GM18870 (cell line): ENCODE results near the gene KIF1A.

ENCODE experiments used
- ATAC-seq: cut with Tn5 transposase; IDR thresholded peaks from one replicate; pipeline ENCODE4 v1.9.1; 2021; ENCODE audit warnings: moderate library complexity; ENCODE audit not compliant: unreplicated experiment

KIF1A gene

GRCh38 chr2:240736281-240737250 lies 83.5 kb downstream of the KIF1A start:
- no peak for ATAC-seq

- no peak for ATAC-seq
Measured at GRCh38 chr2:240735476-240735875, 84.5 kb downstream of the KIF1A start.

- ATAC-seq, result no peak
Measured at GRCh38 chr2:240734756-240735155, 85.3 kb downstream of the KIF1A start.

- no peak for ATAC-seq
Measured at GRCh38 chr2:240733803-240734495, 86.1 kb downstream of the KIF1A start.

- no peak for ATAC-seq
Measured at GRCh38 chr2:240732911-240733622, 87.0 kb downstream of the KIF1A start.

GRCh38 chr2:240732184-240732583 lies 87.8 kb downstream of the KIF1A start:
- ATAC-seq, result no peak

GRCh38 chr2:240731178-240731545 lies 88.9 kb downstream of the KIF1A start:
- ATAC-seq, result no peak

GRCh38 chr2:240730501-240731177 lies 89.4 kb downstream of the KIF1A start:
- no peak for ATAC-seq

- ATAC-seq, result no peak
Measured at GRCh38 chr2:240728827-240729226, 91.2 kb downstream of the KIF1A start.

- no peak for ATAC-seq
Measured at GRCh38 chr2:240728361-240728760, 91.7 kb downstream of the KIF1A start.

- ATAC-seq, result no peak
Measured at GRCh38 chr2:240727913-240728312, 92.1 kb downstream of the KIF1A start.

- ATAC-seq, result no peak
Measured at GRCh38 chr2:240727439-240727838, 92.6 kb downstream of the KIF1A start.

GRCh38 chr2:240726876-240727275 lies 93.1 kb downstream of the KIF1A start:
- no peak for ATAC-seq

GRCh38 chr2:240725671-240726070 lies 94.3 kb downstream of the KIF1A start:
- no peak for ATAC-seq

GRCh38 chr2:240725266-240725665 lies 94.8 kb downstream of the KIF1A start:
- ATAC-seq, result no peak

GRCh38 chr2:240724431-240724830 lies 95.6 kb downstream of the KIF1A start:
- ATAC-seq, result no peak

- no peak for ATAC-seq
Measured at GRCh38 chr2:240723851-240724250, 96.2 kb downstream of the KIF1A start.

- ATAC-seq, result no peak
Measured at GRCh38 chr2:240722796-240723735, 97.0 kb downstream of the KIF1A start.

GRCh38 chr2:240722376-240722775 lies 97.6 kb downstream of the KIF1A start:
- no peak for ATAC-seq
